ENCODE measurements around the gene CPNE7. TPM values are rescaled to one million over a fixed set of nuclear protein-coding genes. Genes with fewer than 3 reads are reported as not detected.
A peak's percentile ranks its signal among the peaks of the same experiment; 100 is the strongest.

Gene CPNE7
- total RNA-seq, 3 donors from 2014 or later (not counting 1 experiment from before 2014, with no cell fraction given), result 1.1 to 1.8 (median 1.2) TPM

- no peaks in the 10 kb centered on the region for H3K27me3 ChIP-seq (ENCODE audit: control insufficient read depth, insufficient read depth, low read length)
- no peaks in the 10 kb centered on the region for H3K9me3 ChIP-seq (ENCODE audit: control insufficient read depth, insufficient read depth, low read length)
- H3K4me1 Mint-ChIP-seq, result peaks cover 7 to 15% of the 10 kb centered on the region in 2 donors
- H3K27ac ChIP-seq (ENCODE audit: low read length), result no peak overlapping the region
- H3K4me3 Mint-ChIP-seq, result no peak overlapping the region
- no peak for DNase-seq
- H3K4me3 ChIP-seq (ENCODE audit: low read length), result no peak overlapping the region
- no peaks in the 10 kb centered on the region for H3K27me3 Mint-ChIP-seq (ENCODE audit: low read depth in 2 of 2)
- ATAC-seq, result no peak
- no peaks in the 10 kb centered on the region for H3K36me3 ChIP-seq (ENCODE audit: control insufficient read depth, insufficient read depth, low read length)
- no peak overlapping the region for H3K27ac Mint-ChIP-seq
- H3K9me3 Mint-ChIP-seq, result no peaks in the 10 kb centered on the region
- intact Hi-C loops (cut with micrococcal nuclease), result no loop called here
- no peak for TF ChIP-seq CTCF (IDR thresholded peaks at IDR 0.05)
- WGBS (ENCODE audit: insufficient coverage), result 86% methylated on average over 12 of the region's 12 CpGs
- H3K4me1 ChIP-seq (ENCODE audit: control insufficient read depth, insufficient read depth, low read length), result peaks cover 16% of the 10 kb centered on the region
- H3K36me3 Mint-ChIP-seq, result no peaks in the 10 kb centered on the region
Measured at GRCh38 chr16:89600427-89600826, 24.9 kb downstream of the CPNE7 start.

GRCh38 chr16:89600956-89601355, 25.4 kb downstream of the CPNE7 start:
- Mint-ChIP-seq H3K9me3 (no peaks in the 10 kb centered on the region), H3K4me1 (peaks cover 7 to 15% of the 10 kb centered on the region in 2 donors), H3K36me3 (no peaks in the 10 kb centered on the region), H3K27me3 (ENCODE audit: low read depth in 2 of 2) (no peaks in the 10 kb centered on the region), H3K4me3 (no peak overlapping the region), H3K27ac (no peak overlapping the region)
- intact Hi-C loops (cut with micrococcal nuclease), result no loop called here
- no peaks in the 10 kb centered on the region for H3K36me3 ChIP-seq (ENCODE audit: control insufficient read depth, insufficient read depth, low read length)
- peaks cover 16% of the 10 kb centered on the region for H3K4me1 ChIP-seq (ENCODE audit: control insufficient read depth, insufficient read depth, low read length)
- no peak for ATAC-seq
- H3K4me3 ChIP-seq (ENCODE audit: low read length), result no peak overlapping the region
- H3K27me3 ChIP-seq (ENCODE audit: control insufficient read depth, insufficient read depth, low read length), result no peaks in the 10 kb centered on the region
- TF ChIP-seq CTCF (IDR thresholded peaks at IDR 0.05), result no peak
- no peaks in the 10 kb centered on the region for H3K9me3 ChIP-seq (ENCODE audit: control insufficient read depth, insufficient read depth, low read length)
- WGBS (ENCODE audit: insufficient coverage), result 92% methylated on average over 8 of the region's 8 CpGs
- no peak for DNase-seq
- H3K27ac ChIP-seq (ENCODE audit: low read length), result no peak overlapping the region

- no peaks in the 10 kb centered on the region for H3K9me3 ChIP-seq (ENCODE audit: control insufficient read depth, insufficient read depth, low read length)
- H3K4me1 Mint-ChIP-seq, result peaks cover 7 to 15% of the 10 kb centered on the region in 2 donors
- H3K4me1 ChIP-seq (ENCODE audit: control insufficient read depth, insufficient read depth, low read length), result peaks cover 16% of the 10 kb centered on the region
- H3K9me3 Mint-ChIP-seq, result no peaks in the 10 kb centered on the region
- no peak overlapping the region for H3K27ac ChIP-seq (ENCODE audit: low read length)
- no peak for TF ChIP-seq CTCF (IDR thresholded peaks at IDR 0.05)
- H3K27ac Mint-ChIP-seq, result peak overlapping the region in 1 of 2 donors; percentile 73
- WGBS (ENCODE audit: insufficient coverage), result 79% methylated on average over 22 of the region's 22 CpGs
- no peaks in the 10 kb centered on the region for H3K27me3 Mint-ChIP-seq (ENCODE audit: low read depth in 2 of 2)
- no peak overlapping the region for H3K4me3 ChIP-seq (ENCODE audit: low read length)
- no peaks in the 10 kb centered on the region for H3K36me3 ChIP-seq (ENCODE audit: control insufficient read depth, insufficient read depth, low read length)
- no peak overlapping the region for H3K4me3 Mint-ChIP-seq
- ATAC-seq, result no peak
- intact Hi-C loops (cut with micrococcal nuclease), result no loop called here
- DNase-seq, result no peak
- H3K36me3 Mint-ChIP-seq, result no peaks in the 10 kb centered on the region
- no peaks in the 10 kb centered on the region for H3K27me3 ChIP-seq (ENCODE audit: control insufficient read depth, insufficient read depth, low read length)
Measured at GRCh38 chr16:89601906-89602272, 26.3 kb downstream of the CPNE7 start.

GRCh38 chr16:89602273-89602951, 26.9 kb downstream of the CPNE7 start:
- intact Hi-C loops (cut with micrococcal nuclease), result no loop called here
- peak overlapping the region in 1 of 2 donors; percentile 73 for H3K27ac Mint-ChIP-seq
- H3K4me3 Mint-ChIP-seq, result no peak overlapping the region

More at GRCh38 chr16:89602273-89602951, 26.9 kb downstream of the CPNE7 start:
- ATAC-seq, result peak; percentile 91 to 97 (median 94)
- H3K27me3 Mint-ChIP-seq (ENCODE audit: low read depth in 2 of 2), result no peaks in the 10 kb centered on the region
- H3K9me3 Mint-ChIP-seq, result no peaks in the 10 kb centered on the region
- Histone ChIP-seq H3K36me3 (ENCODE audit: control insufficient read depth, insufficient read depth, low read length) (no peaks in the 10 kb centered on the region), H3K27ac (ENCODE audit: low read length) (no peak overlapping the region), H3K4me1 (ENCODE audit: control insufficient read depth, insufficient read depth, low read length) (peaks cover 16% of the 10 kb centered on the region), H3K9me3 (ENCODE audit: control insufficient read depth, insufficient read depth, low read length) (no peaks in the 10 kb centered on the region), H3K27me3 (ENCODE audit: control insufficient read depth, insufficient read depth, low read length) (no peaks in the 10 kb centered on the region), H3K4me3 (ENCODE audit: low read length) (no peak overlapping the region)
- peaks cover 7 to 15% of the 10 kb centered on the region in 2 donors for H3K4me1 Mint-ChIP-seq
- 4% methylated on average over 22 of the region's 22 CpGs for WGBS (ENCODE audit: insufficient coverage)
- no peaks in the 10 kb centered on the region for H3K36me3 Mint-ChIP-seq
- TF ChIP-seq CTCF (IDR thresholded peaks at IDR 0.05), result no peak
- peak; percentile 60 to 72 for DNase-seq

All from natural killer cell (primary cell).